HG02870 (cell line): Measurements from ENCODE around the gene MRPL20.
A peak's percentile ranks its signal among the peaks of the same experiment; 100 is the strongest.
"Not testable (repeated sequence)": the region's sequence is repeated elsewhere in the genome, so short reads cannot be mapped to it uniquely, and the experiment has no call there.

Experiments
- ATAC-seq: cut with Tn5 transposase; IDR thresholded peaks from one replicate; pipeline ENCODE4 v1.9.1; 2021; ENCODE audit warnings: mild to moderate bottlenecking, moderate library complexity; ENCODE audit not compliant: unreplicated experiment

Gene MRPL20

DNA sequence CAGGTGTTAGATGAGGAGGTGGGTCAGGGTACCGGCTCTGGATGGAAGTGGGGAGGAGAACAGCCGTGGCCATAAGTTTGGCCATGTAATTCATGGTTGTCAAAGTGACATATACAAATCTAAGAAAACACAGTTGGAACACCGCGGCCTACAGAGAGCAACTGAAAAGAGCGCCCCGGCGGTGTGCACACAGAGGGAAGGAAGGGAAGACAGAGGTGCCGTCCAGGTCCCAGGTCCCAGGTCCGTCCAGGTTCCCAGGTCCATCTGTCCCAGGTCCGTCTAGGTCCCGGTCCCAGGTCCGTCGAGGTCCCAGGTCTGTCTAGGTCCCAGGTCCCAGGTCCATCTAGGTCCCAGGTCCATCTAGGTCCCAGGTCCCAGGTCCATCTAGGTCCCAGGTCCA lies 4.5 kb upstream of the MRPL20 start:
- no peak for ATAC-seq

DNA sequence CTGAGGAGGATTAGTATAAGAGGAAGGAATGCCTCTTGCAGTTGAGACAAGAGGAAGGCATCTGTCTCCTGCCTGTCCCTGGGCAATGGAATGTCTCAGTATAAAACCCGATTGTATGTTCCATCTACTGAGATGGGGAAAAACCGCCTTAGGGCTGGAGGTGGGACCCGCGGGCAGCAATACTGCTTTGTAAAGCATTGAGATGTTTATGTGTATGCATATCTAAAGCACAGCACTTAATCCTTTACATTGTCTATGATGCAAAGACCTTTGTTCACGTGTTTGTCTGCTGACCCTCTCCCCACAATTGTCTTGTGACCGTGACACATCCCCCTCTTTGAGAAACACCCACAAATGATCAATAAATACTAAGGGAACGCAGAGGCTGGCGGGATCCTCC lies 3.1 kb upstream of the MRPL20 start:
- ATAC-seq = not testable (repeated sequence)

GRCh38 chr1:1407636-1408318 lies 684 bp upstream of the MRPL20 start:
- peak; percentile 17 for ATAC-seq

- ATAC-seq = no peak
These were observed 832 bp downstream of the MRPL20 start for GRCh38 chr1:1406101-1406820.

- no peak for ATAC-seq
These were observed 3.4 kb downstream of the MRPL20 start for GRCh38 chr1:1403653-1404052.

DNA sequence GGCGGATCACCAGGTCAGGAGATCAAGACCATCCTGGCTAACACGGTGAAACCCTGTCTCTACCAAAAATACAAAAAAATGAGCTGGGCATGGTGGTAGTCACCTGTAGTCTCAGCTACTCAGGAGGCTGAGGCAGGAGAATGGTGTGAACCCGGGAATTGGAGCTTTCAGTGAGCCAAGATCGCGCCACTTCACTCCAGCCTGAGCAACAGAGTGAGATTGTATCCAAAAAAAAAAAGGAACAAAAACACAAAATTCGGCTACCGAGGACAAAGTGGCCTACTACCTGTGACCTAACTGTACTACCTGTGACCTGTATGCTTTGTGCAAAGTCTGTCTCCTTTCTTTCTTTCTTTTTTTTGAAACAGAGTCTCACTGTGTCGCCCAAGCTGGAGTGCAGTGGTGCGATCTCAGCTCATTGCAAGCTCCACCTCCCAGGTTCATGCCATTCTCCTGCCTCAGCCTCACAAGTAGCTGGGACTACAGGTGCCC lies 4.1 kb downstream of the MRPL20 start:
- not testable (repeated sequence) for ATAC-seq

- ATAC-seq = no peak
These were observed 4.8 kb downstream of the MRPL20 start for GRCh38 chr1:1402072-1402900.

DNA sequence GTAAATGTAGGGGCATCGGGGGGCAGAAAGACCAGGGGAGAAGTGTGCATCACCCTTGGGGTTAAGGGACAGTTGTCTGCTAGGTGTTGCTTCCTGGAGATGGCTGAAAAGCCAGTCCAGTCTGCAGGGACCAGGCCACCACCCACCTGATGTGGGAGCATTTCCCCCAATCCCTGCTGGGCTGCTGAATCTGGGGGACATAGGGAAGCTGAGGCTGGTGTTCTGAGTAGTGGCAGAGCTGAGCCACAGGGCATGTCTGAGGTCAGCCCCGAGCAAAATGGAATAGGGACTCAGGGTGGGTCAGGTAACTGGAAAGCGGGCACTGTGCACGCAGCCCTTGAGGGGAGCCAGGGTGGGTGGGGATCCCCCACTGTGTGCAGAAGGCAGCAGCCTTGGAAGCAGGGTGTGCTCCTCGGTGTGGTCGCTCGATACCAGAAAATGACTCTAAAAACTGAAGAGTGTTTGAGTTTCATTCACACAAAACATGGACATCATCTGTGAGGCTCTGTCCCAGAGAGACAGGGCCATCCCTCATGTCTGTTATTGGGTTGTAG lies 5.6 kb downstream of the MRPL20 start:
- ATAC-seq = no peak

- ATAC-seq = no peak
These were observed 6.3 kb downstream of the MRPL20 start for GRCh38 chr1:1400576-1401456.

DNA sequence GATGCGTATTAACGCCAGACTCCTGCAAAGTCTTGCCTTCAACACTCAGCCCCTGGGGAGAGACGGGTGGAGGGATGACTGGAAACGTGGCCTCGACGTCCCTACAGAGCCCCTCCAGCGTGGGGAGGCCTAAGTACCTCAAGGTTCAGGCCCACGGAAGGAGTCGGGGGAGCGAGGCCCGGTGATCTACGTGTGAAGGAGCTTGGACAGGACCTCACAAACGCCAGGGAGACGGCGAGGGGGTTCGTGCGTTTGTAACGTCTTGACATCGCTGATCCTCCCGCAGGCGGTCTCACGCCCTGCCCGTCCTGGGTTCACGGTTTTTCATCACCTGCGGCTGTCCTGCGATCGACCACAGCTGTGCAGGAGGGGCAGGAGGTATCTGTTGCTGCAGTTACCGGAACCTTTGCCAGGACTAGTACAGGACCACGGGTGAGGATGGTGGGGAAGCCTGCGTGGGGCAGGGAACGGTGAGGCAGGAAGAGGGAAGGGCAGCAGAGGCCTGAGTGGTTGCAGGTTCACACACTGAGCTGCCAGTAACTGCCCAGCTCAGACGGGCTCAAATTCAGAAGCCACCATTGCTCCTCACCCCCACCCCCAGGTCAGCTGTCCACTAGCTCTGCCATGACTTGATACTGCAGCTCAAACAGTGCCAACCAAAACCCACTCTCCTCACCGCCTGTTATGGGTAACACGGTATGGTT lies 7.1 kb downstream of the MRPL20 start:
- ATAC-seq = peak; percentile 10

GRCh38 chr1:1399187-1399871 lies 7.8 kb downstream of the MRPL20 start, which contains the start of gene CCNL2:
TSS of gene CCNL2 (minus strand) at chr1:1399335. CDS start at chr1:1399306, 29 bp downstream.
- ATAC-seq = peak; percentile 92

- no peak for ATAC-seq
These were observed 8.4 kb downstream of the MRPL20 start for GRCh38 chr1:1398677-1399186.

DNA sequence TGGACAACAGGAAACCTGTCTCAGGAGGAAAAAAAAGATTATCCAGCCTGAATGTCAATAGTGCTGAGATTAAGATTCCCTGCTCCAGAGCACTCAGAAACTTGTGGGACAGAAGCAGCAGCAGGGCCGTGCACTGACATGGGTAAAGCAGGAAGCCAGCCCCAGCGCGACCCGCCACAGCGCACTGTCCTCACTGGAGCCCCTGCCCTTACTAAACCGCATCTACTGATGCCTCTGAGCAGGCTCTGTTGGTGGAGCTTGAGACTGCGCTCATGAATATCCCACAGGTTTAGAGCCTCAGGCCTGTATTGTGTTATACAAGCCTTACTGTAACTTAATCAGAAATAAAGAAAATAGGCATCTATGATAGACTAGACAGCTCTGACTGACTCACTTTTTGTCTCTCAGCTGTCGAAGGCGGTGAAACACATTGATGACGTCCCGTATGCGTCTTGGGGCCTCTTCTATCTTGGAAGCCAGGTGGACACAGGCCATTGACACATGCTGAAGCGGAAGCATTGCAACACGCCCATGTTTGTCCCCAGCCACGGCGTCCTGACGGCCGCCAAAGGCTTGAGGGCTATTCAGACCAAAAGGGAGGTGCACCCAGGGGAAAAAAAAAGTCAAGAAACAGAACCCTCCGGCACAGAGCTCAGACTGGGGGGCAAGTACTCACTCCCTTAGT lies 9.1 kb downstream of the MRPL20 start:
- ATAC-seq = no peak

DNA sequence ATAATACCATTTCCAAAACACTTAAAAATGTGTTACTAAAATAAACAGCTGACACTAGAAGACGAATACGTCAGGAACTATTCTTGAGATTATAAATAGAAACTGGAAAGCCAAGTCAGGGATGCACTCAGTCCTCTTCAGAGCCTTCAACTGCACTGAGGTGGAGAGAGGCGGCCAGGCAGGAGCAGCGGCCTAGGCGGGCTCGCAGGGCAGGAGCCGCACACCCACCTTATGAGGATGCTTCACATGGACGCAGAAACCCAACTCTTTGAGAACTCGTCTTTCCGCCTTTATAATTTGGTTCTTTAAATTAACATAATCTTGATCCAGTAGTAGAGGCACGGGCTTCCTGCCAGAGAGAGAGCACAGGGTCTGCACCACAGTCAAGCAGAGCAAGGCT lies 11.9 kb downstream of the MRPL20 start:
- ATAC-seq = no peak

- no peak for ATAC-seq
These were observed 13.0 kb downstream of the MRPL20 start for GRCh38 chr1:1394116-1394515.

GRCh38 chr1:1393428-1393827 lies 13.7 kb downstream of the MRPL20 start:
- no peak for ATAC-seq

- no peak for ATAC-seq
These were observed 14.1 kb downstream of the MRPL20 start for GRCh38 chr1:1393014-1393413.

GRCh38 chr1:1391225-1391624 lies 15.9 kb downstream of the MRPL20 start:
- no peak for ATAC-seq
